ENCODE results near the gene PAQR4.
"Not testable (repeated sequence)": the region's sequence is repeated elsewhere in the genome, so short reads cannot be mapped to it uniquely, and the experiment has no call there.

The PAQR4 gene

GRCh38 chr16:2968738-2969544 lies at the start of gene PAQR4:
TSS of gene PAQR4 (plus strand) at chr16:2969348. CDS start at chr16:2969675, 327 bp downstream.
- peak; percentile 39 for DNase-seq (ENCODE audit: low read depth)

GRCh38 chr16:2919511-2920255 lies 49.5 kb upstream of the PAQR4 start:
- DNase-seq (ENCODE audit: low read depth) = peak; percentile 34

- no peak for DNase-seq (ENCODE audit: low read depth)
These were observed 45.7 kb upstream of the PAQR4 start for GRCh38 chr16:2923481-2923880.

- DNase-seq (ENCODE audit: low read depth) = no peak
These were observed 44.0 kb upstream of the PAQR4 start for GRCh38 chr16:2924901-2925755.

- no peak for DNase-seq (ENCODE audit: low read depth)
These were observed 43.0 kb upstream of the PAQR4 start for GRCh38 chr16:2925951-2926649.

GRCh38 chr16:2926650-2926999 lies 42.5 kb upstream of the PAQR4 start:
- DNase-seq (ENCODE audit: low read depth) = no peak

- peak; percentile 42 for DNase-seq (ENCODE audit: low read depth)
These were observed 42.0 kb upstream of the PAQR4 start for GRCh38 chr16:2927010-2927646.

GRCh38 chr16:2928151-2928550 lies 41.0 kb upstream of the PAQR4 start:
- not testable (repeated sequence) for DNase-seq (ENCODE audit: low read depth)

GRCh38 chr16:2928796-2929195 lies 40.4 kb upstream of the PAQR4 start:
- DNase-seq (ENCODE audit: low read depth) = no peak

- no peak for DNase-seq (ENCODE audit: low read depth)
These were observed 39.5 kb upstream of the PAQR4 start for GRCh38 chr16:2929693-2930092.

- no peak for DNase-seq (ENCODE audit: low read depth)
These were observed 38.9 kb upstream of the PAQR4 start for GRCh38 chr16:2930236-2930635.

GRCh38 chr16:2931231-2931914 lies 37.8 kb upstream of the PAQR4 start:
- DNase-seq (ENCODE audit: low read depth) = not testable (repeated sequence)

- DNase-seq (ENCODE audit: low read depth) = no peak
These were observed 36.0 kb upstream of the PAQR4 start for GRCh38 chr16:2933136-2933535.

GRCh38 chr16:2933701-2934100 lies 35.4 kb upstream of the PAQR4 start:
- no peak for DNase-seq (ENCODE audit: low read depth)

GRCh38 chr16:2934450-2934849 lies 34.7 kb upstream of the PAQR4 start:
- no peak for DNase-seq (ENCODE audit: low read depth)

- no peak for DNase-seq (ENCODE audit: low read depth)
These were observed 32.6 kb upstream of the PAQR4 start for GRCh38 chr16:2936436-2937011.

GRCh38 chr16:2937170-2937569 lies 32.0 kb upstream of the PAQR4 start:
- no peak for DNase-seq (ENCODE audit: low read depth)

GRCh38 chr16:2938206-2938605 lies 30.9 kb upstream of the PAQR4 start:
- no peak for DNase-seq (ENCODE audit: low read depth)

- DNase-seq (ENCODE audit: low read depth) = no peak
These were observed 29.2 kb upstream of the PAQR4 start for GRCh38 chr16:2939968-2940367.

GRCh38 chr16:2942045-2942444 lies 27.1 kb upstream of the PAQR4 start:
- DNase-seq (ENCODE audit: low read depth) = no peak
